GM12892 (cell line): Measurements from ENCODE around the gene RNF115.

Experiments used
- POLR2A ChIP-seq: IDR thresholded peaks from 2 replicates; pipeline ENCODE4 v1.6.1; 2011; ENCODE audit warnings: low read depth, low read length, control low read depth
- POLR2AphosphoS5 ChIP-seq: IDR thresholded peaks from 2 replicates; pipeline ENCODE4 v1.6.1; 2011; ENCODE audit warnings: low read depth, low read length, control low read depth

GRCh38 chr1:145845144-145845513 is 21.2 kb upstream of the RNF115 start:
- TF ChIP-seq POLR2A: no peak
- TF ChIP-seq POLR2AphosphoS5: no peak; the same call in 1 of the 2 replicates
